ENCODE measurements around the gene AKT1.
A peak's percentile ranks its signal among the peaks of the same experiment; 100 is the strongest.

AKT1 gene

DNA sequence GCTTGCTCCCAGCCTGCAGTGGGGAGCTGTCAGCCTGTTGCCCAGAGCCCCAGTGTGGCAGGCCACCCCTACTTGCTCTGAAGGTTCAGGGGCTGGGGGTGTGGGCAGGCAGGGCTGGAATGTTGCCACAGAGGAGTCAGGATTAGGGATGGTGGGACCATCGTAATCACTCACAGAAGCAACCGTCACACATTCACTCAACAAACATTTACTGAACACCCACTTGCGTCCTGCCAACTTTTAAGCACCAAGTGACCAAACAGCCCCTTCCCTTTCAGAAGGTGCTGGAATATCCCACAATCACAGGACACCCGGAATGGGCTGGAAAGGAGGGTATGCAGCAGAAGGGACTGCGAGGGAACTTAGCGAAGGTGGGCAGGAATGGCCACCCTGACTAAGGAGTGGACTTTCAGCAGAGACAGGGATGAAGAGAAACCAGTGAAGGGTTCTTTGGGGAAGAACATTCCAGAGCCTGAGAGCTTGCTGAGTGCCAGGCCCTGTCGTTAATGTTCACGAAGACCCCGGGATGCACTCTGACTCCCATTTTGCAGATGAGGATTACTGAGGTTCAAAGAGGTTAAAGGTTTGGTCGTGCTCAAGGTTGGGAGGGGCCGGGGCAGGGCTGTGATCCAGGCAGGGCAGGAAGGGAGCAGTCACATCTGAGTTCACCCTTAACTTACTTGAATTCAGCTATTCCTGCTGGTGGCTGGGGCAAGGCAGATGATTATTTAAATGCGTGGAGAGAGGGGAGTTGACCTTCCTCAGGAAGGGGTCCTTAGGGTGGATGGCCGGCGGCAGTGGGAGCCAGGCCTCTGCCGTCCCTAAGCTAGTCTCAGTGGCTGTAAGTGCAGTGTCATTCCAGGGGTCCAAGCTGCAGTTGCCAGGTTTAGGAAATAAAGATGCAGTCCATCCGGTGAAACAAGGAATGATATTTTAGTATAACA lies 3.0 kb upstream of the AKT1 start:
- DNase-seq = no peak

DNA sequence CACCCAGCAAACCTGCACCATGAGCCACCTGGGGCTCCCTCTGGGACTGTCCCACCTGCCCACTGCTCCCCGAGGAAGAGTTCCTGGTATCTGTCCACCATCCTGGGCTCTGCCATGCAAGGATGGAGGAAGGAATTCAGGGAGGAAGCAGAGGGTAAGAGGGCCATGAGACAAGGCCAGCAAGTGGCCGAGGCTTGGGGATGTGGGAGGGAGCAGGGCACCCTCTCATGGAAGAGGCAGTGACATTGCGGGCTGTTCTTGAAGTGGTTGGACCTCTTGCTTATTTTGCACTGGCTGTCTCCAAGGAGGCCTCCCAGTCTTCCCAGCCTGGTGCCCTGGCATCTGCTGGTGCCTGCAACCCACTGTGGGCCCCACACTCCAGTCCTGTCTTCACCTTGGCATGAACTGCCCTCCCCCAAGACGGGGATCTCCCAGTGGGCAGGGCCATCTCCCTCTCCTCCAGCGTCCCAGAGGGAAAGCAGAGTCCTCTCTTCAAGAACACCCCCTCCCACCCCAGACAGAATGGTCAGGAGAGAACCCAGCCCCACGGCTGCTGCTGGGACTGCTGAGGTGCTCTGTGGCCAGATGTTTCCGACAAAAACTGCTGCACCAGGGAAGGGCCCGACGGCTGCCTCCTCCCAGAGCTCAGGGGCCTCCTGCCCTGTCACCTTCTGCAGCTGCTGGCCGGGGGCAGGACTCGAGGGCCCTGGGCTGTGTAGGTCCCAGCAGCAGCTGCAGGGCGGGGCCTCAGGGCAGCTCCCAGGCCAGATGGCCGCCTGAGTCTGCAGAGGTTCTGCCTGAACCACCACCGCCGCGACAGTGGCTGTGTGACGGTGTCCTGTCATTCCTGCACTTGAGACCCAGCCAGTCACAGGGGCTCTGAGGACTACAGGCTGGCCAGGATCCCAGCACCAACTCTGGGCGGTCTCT lies 1.8 kb upstream of the AKT1 start:
- DNase-seq = no peak

DNA sequence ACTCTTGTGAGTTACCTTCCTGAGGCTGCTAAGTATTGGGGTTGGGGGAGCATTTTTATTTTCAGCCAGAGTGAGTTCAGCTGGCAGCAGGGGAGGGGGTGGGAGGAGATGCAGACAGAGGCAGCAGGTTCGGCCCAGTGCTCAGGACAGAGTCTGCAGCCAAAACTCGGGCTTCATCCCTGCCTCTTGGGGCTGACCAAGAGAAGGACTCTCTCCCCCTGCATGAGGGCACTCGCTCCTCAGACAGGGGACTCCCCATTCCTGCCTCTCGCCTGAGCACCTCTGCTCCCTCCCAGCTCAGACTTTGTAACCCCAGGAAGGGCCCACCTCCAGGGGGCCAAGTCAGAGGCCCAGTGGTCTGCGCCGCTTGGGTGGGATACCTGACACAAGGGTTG lies 1.1 kb upstream of the AKT1 start:
- no peak for DNase-seq

DNA sequence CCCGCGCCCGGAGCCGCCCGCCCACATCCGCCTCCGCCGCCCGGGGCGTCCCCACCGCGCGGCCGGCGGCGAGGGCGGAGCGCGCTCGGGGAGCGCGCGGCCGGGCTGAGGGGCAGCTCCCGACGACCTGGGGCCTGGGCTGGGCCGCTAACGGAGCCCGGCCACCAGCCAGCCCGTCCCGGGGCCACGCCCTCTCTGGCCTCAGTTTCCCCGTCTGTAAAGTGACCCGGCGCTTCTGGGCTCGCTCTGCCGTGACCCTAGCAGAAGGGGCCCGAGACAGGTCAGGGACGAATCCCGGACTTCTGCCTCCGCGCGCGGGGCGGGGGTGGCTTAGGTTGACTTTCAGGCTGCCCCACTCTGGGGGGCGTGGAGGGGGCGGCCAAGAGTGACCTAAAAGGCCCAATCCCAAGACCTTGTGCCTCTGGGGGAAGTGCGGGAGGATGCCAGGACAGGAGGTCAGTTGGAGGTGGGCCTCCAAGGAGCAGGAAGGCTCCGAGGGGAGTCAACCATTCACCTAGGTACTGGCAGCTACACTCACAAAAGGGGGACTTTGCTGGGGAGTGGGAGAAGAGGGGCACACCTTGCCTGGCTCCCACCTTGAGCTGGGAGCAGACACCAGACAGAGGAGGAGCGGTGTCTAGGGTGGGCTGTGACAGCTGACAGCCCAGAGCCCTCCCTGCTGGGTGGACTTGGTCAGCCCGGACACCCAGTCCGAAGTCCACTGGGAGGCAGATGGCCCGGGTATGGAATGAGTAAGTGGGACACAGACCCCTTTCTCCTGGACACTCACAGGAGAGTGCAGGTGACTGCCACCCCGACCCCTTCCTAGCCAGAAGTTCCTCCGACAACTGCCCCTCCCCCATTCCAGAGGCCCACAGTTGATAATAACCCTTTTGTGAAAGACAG lies 486 bp upstream of the AKT1 start:
- DNase-seq = no peak

DNA sequence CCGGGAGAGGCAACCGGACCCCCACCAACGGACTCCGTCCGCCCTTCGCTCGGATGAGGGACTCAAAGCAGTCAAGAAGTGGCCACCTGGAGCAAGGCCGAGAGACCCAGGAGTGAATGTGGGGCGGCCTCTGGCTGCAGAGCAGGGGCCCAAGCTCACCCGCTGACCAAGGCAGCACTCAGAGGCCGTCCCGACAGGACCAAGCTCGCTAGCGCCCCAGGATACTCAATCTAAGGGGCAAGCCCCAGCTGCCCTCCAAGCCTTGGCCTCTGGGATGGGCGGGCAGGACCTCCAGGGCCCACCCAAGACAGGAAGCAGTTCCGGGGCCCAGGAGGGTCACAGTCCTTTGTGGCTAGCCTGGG lies 936 bp downstream of the AKT1 start:
- no peak for DNase-seq

DNA sequence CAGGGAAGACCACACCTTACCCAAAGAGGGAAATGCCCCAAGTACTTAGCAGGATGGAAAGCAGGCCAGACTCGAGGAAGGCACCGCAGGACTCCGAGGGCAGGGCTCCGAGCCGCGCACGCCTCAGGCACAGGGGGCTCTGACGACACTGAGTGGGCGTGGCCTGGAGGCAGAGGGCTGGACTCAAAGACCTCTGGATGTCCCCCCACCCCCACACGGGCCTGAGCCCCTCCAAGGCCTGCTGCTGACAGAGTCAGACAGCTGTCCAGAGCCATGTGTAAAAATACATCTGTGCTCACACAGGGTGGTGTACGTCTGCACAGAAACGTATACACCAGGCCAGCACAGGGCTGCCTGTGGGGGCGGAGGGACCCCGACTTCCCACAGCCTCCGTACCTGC lies 1.4 kb downstream of the AKT1 start:
- no peak for DNase-seq

DNA sequence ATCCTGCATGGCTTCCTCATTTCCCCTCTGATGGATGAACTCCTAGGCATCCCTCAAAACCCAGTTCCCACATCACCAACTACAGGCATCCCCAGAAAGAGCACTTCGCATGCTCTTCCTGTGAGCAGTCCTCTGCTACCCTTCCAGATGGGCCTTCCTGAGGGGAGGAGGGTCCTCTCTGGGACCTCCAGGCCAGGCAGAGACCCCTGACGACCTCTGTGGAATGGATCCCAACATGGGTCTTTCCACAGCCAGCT lies 1.9 kb downstream of the AKT1 start:
- DNase-seq = no peak

DNA sequence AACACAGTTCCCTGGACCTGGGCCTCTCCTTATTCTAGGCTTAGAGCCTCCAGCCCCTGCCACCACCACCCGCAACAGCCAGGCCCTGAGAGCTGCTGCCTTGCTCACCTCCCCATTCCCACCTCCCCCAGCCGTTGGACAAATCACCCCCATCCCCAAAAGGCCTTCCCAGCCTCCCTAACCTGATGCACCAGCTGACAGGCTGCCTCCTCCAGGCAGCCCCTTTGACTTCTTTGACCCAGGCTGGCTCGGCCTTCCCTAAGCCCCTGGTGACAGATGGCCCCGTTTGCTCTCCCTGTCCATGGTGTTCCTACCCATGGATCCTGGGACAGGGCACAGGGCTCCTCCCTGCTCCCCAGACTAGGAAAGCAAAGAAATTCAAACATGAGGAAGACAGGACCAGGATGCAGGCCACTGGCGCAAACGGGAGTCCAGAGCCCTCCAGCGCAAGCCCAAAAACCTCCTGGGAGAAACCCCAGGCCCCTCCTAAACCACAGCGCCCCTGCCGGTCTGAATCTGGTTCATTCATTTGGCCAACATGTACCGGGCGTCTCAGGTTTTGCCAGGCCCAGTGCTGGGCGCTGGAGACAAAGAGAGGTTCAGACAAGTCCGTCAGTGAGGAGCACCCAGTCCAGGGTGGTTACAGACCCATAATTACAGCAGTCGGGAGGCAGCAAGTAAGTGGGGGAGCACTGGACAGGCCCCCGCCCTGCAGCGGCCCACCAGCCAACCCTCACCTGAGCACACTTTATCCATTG lies 2.4 kb downstream of the AKT1 start:
- DNase-seq = no peak

DNA sequence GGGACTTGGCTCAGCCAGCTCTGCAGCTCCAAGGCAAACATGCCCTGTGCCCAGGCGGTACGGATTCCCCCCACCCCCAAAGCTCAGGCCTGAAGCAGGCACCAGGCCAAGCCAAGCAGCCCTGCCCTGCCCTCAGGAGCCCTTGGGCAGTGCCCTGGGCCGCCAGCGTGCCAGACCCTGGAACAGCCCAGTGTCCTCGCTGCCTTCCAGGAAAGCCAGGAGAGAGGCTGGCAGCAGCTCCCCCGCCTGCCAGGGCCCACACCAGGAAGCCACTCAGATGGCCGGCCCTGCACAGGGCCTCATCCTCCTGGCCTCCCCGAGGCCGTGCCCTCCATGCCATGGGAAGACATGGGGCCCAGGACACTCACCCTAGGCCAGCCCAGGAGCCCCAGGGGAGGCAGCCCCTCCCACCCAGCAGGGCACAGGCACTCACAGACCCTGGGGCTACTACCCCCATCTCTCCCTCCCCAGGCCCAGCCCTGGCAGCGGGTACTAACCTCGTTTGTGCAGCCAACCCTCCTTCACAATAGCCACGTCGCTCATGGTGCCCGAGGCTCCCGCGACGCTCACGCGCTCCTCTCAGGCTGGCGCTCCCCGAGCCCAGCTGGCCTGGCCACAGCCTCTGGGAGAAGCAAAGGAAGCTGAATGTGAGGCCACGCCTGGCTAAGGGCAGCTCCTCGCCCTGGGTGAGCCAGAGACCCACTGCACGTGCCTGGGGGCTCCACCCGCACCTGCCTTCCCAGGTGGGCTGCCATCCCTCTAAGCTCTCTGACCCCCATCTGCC lies 3.3 kb downstream of the AKT1 start:
- no peak for DNase-seq

DNA sequence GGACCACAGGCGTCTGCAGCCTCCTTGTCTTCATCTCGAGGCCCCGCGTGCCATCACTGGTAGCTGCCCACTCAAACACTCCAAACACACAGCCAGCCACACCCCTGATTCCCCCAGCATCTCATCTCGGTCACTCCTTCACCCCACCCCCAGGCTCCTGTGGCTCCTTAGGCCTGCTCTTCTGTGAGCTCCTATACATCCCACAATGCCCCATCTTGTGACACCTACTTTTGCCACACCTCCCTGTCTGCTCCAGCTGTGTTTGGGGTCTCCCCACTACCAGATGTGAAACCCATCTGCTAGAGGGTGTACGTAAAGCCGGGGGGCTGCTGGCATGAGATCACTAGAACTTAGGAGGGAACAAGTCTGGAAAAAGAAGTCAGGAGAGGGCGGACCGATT lies 4.1 kb downstream of the AKT1 start:
- no peak for DNase-seq

DNA sequence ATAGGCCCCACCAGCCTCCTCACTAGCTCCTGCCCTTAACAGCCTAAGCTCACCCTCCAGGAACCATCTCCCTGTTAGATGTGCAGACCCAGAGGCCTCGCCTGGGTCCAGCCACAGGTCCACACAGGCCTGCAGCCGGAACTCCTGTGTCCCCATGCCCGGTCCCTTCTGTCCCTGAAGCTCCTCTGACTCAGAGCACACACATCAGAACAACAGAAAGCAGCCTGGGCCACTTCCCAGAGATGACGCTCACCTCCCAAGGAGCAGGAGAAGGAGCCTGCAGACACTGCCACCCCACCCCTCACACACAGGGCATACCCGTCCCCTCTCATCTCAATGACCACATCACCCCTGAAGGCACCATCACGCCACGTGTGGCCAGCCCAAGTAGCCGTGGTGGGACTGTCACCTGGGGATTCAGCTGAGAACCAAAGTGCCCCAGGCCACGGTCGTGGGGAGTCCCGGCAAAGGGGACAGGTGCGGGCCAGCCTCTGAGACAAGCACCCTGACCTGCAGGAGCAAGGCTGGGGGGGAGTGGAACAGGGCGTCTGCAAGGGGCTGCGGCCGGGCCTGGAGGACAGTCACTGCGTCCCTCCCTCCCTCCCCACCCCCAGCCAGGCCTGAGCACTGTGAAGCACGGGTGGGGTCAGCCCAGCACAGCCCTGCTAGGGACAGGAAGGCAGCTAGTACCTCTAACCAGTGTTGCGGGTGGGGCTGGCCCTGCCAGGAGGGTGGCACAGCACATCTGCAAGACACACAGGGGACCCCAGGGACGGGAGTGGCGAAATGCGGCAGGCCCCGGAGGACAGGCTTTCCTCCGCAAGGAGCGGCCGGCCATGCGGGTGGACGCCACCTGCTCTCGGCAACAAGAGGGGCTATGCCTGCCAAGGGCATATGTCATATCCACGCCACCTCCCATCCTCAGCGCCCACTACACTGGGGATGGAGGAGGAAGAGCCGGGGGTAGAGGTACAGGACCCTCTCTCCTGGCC lies 5.5 kb downstream of the AKT1 start:
- DNase-seq = no peak

DNA sequence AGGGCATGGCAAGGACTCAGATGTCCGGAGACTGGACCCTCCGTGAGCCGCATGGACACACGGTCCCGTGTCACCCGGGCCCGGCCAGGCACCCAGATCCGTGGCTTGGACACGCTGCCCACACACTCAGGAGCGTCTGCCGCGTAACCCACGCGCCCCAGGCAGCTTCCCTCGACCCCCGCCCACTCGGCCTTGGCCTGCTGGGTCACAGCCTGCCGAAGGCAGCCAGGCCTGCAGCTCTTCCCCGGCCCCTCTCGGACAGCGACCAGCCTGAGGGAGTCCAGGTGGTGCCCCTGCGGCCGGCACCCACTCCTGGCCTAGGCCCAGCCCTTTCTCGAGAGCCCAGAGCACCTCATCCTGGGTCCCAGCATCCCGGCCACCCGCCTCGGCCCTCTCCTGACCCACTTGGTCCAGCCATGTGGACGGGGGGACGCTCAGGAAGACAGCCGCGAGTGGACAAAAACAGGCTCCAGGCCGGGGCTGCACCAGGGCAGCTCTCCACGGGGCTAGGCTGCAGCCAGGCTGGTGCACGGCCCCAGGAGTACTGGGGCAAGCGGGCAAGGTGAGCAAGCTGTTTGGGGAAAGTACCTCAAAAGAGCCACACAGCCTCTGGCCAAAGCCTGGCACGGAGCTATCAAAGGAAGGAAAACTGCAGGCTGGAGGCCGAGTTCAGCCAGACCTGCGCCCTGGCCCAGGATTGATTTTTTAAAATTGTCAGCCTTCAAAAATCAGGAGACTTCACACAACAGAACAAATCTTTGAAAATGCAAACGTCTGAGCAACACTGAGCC lies 6.5 kb downstream of the AKT1 start:
- DNase-seq = no peak

DNA sequence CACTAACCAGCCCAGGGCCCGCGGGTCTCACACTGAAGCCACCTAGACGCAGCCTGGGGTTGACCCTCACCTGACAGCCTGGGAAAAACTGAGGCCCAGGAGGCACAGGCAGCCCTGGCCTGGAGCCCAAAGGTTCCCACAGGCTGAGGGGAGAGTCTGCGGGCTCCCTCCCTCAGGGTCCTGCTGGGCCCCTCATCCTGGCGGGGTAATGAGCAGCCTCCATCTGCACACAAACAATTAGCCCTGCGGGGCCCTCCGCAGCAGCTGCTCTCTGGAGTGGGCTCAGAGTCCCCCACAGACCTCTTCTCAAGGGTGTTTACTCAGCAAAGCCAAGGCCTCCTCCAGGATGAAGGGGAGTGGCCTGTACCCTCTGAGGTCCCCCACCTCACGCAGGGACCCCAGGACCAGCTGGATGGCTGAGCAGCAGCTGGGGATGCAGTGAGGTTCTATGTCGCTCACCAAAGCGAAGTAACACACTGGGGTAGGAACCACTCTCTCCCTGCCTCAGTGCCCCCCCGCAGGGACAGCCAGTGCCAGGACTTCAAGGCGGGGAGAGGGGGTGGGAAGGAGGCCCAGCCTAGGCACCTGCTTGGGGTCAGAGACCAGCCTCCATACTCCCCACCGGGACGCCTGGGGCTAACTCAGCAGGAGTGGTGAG lies 7.3 kb downstream of the AKT1 start:
- DNase-seq = peak; percentile 95

DNA sequence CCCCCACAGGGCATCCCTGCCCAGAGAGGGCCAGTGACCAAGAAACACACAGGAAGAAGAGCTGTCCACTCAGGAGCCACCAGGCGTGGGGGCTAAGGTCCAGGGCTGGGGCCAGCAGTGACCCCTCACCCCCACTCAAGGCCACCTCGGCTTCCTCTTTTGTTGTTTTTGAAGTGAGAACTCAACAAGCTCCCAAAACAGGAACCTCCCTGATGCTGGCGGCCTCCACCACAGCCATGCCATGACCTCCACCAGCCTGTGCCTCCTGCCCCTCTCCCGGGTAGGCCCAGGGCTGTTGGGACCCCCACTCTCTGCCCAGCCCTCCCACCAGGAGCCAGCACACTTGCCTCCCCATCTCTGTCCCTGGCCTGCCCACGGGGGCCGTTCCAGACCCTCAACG lies 7.8 kb downstream of the AKT1 start:
- no peak for DNase-seq

DNA sequence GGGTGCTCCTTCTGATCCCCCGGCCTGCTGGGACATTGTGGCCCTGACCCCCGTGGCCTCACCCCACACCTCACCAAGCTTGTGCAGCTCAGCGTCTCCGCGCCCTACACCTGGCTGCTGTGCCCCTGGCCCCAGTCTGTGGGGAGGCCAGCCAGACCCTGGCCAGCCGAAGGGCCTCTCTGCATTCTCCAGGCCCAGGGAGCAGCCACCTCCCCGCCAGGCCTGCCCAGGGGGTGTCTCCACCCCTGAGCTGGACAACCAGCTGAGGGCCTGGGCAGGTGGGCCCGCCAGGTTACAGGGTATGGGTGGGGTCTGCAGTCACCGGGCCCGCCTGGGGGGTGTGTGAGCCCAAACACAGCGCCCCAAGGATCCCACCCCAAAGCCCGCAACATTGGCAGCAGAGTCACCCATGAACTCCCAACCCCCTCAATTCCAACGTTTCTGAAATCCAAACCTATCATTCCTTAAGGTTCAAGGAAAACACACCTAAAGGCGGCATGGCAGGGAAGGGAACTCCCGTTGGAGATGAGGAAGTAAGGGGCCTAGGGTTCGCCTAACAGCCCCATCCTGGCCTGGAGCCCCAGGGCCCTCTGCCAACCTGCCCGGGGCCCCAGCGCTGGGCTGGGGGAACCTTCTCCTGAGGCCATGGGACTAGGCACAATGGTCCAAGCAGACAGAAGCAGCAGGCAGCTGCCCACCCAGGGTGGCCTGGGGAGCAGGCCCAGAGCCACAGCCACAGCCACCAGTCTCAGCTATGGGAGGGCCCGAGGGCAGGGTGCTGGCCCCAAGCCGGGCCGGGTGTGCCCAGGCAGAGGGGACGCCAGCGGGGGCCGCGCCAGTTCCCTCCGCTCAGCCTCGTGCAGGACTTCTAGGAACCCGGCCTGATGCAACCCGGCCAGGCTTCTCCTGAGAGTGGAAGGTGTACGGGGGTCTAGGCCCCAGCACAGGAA lies 8.5 kb downstream of the AKT1 start:
- no peak for DNase-seq

DNA sequence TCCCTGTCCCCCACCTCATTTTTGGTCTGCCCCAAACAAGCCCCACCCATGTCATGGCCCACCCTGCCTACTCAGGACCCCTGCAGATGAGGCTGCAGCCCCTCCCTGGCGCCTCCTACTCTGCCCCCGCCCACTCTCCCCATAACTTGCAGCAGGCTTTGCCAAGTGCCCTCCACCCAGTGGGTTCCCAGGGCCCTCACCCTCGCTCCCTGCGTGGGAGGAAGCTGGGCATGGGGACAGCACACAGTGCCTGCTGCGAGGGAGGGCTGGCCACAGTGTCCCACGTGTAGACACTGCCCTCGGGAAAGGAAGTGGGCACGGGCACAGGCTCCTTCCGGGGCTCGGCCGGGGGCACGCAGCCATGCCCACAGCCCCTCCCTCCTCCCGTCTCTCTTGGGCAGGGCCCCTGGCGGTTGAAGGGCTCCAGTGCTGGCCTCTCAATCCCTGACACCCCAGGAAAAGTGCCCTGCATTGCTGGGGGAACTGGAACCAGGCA lies 9.4 kb downstream of the AKT1 start:
- no peak for DNase-seq

DNA sequence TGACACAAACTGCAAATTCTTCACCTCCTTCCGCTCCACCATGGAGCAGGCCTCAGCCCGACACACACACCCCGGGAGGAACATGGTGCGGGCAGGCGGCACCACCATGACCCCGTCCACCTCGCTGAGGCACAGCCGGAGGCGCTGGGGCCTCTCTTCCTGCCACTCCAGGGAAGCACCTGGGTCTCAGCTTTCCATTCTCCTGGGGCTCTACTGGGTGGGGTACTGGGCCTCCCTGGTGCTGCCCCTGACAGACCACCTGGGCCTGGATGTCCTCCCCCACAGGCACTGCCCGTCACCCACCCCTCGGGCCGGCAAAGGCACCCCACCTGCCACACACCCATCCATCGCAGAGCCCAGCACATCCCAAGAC lies 9.9 kb downstream of the AKT1 start:
- DNase-seq = no peak
